Measurements from ENCODE around the gene PRKG1. TPM values are rescaled to one million over a fixed set of nuclear protein-coding genes. Genes with fewer than 3 reads are reported as not detected.

The PRKG1 gene
- total RNA-seq (2022; extraction: Qiagen RNA extraction): 0.01 to 0.02 TPM (median 0.01 TPM) in 3 of 5 replicates, not detected in the others

DNA sequence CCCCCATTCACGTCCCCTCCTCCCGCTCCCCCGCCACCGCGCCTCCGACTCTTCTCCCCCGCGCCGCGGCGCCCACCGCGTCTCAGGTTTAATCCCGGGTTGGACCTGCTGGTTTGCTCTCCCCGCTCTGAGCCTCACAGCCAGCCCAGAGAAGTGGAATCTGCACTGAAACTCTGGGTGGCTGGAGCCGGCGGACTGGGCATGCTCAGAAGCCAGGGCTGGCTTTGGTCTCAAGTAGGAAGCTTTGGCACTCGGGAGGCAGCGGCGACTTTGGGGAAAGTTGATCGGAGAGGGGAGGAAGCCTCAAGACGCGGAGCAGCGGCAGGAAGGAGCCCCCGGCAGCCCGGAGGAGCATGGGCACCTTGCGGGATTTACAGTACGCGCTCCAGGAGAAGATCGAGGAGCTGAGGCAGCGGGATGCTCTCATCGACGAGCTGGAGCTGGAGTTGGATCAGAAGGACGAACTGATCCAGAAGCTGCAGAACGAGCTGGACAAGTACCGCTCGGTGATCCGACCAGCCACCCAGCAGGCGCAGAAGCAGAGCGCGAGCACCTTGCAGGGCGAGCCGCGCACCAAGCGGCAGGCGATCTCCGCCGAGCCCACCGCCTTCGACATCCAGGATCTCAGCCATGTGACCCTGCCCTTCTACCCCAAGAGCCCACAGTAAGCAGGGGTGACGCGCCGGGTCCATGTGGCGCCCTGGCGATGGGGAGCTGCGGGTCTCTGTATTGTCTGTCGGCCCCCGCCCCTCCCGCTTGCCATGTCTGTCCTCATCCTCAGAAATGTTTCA, at the start of gene PRKG1:
Gene PRKG1, plus strand, starts transcription at position 250 of the 791 bp plus-strand sequence.

DNA sequence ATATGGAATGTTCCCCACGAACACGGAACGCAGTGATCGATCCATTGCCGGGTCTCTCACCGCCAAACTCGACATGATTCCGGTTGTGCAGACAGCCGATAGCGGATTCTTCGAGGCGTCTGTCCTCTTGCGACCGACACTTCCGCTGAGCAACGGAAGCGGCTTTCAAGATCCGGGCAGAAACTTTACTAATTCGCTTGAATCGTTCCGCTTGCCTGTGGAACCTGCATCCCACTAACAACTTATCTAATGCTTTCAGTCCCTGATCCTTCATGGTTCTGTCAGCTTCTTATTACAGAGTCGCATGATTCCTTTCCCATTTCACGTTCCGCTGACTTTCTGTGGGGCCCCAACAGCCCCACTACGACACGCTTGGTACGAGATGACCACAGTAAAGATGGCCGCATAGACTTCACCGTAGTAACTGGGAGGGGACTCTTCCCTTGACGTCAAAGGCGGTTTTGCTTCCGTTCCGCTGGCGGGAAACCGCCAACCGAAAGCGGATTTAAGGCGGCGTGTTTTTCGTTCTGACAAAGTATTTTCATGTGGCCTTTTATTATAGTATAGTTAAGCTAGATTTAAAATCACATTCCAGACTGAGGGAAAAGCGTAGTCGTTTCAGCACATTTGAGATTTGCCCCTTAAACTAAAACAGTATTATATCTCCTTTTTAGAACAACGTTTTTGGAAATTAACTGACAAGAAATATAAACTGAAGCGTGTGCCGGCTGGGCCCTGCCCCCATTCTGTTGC, 625.4 kb downstream of the PRKG1 start, which contains the start of gene CSTF2T:
Gene CSTF2T, minus strand, starts transcription at position 121 of the 753 bp plus-strand sequence. Its CDS starts 46 bp downstream, at position 75.

DNA sequence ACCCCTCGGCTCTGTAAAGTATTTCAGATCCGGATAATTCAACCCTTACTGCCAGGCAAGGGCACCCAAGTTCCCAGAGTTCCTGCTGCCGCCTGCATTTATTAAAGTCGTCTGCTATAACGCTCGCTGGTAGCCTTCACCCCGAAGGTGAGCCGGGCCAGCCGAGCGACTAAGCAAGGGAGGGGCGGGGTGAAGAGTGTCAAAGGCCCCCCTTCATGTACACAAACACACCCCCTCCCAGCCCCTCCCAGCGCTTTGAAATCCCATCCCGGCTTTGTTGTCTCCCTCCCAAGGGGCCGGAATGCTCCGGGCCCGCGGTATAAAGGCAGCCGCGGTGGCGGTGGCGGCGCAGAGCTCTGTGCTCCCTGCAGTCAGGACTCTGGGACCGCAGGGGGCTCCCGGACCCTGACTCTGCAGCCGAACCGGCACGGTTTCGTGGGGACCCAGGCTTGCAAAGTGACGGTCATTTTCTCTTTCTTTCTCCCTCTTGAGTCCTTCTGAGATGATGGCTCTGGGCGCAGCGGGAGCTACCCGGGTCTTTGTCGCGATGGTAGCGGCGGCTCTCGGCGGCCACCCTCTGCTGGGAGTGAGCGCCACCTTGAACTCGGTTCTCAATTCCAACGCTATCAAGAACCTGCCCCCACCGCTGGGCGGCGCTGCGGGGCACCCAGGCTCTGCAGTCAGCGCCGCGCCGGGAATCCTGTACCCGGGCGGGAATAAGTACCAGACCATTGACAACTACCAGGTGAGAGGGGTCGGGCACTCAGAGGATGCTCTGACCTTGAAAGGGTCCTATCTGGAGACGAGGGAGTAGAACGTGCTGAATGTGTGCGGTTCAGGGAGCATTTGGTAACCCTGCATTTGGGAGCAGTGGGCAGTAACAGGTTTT, 1239.9 kb downstream of the PRKG1 start, which contains the start of gene DKK1:
Gene DKK1, plus strand, starts transcription at position 349 of the 889 bp plus-strand sequence. Its CDS starts 154 bp downstream, at position 503.

Other genes with a start within 250 kb of the PRKG1 start
- 0.03 to 0.13 TPM (median 0.05 TPM) in 5 replicates for gene A1CF, start 188.9 kb upstream of the PRKG1 start, total RNA-seq (2022; extraction: Qiagen RNA extraction)

All from A549 treated with AZD2906 at 1 μM for 4 hours (cell line).